AG04449 (cell line): ENCODE measurements around the gene RUVBL1.

ENCODE experiments used
- CTCF ChIA-PET: fragments of 350-600 bp; formaldehyde crosslinking; extraction: SDS; loops from one replicate; lab custom pipeline; 2021; ENCODE audit warnings: antibody characterized with exemption; lab: Yijun Ruan, JAX
- POLR2A ChIA-PET: fragments of 400-600, 350-600 bp; formaldehyde crosslinking; extraction: SDS; loops from one replicate; lab custom pipeline; 2020; ENCODE audit warnings: antibody characterized with exemption, inconsistent platforms; lab: Yijun Ruan, JAX
- DNase-seq: peaks from one replicate; pipeline ENCODE4 v3.0.0-alpha.2; 2010; ENCODE audit warnings: low read depth, low spot score
- H3K4me3 ChIP-seq: 2 replicates; pipeline ENCODE4 v1.5.1; 2011; ENCODE audit warnings: low read depth, mild to moderate bottlenecking, control low read depth, low read length
- CTCF ChIP-seq: IDR thresholded peaks from one replicate; pipeline ENCODE4 v1.5.1; 2011; ENCODE audit warnings: mild to moderate bottlenecking, moderate library complexity, low read length, control low read depth, inconsistent platforms; ENCODE audit not compliant: insufficient read depth; ENCODE audit errors: missing control alignments

RUVBL1 gene

GRCh38 chr3:128153156-128154041 lies 29.8 kb upstream of the RUVBL1 start, which contains the start of gene EEFSEC:
Gene EEFSEC, plus strand, starts transcription at chr3:128153481. Its CDS starts 27 bp downstream, at chr3:128153508.
- no peak for DNase-seq
- CTCF ChIA-PET, result interaction anchor here (0.6 to 2.2 kb wide), 7 partner anchors 10 to 455 kb away, joined by 3 to 8 read pairs (median 4); no protein-coding TSS in a partner anchor

GRCh38 chr3:128152419-128153155 lies 29.0 kb upstream of the RUVBL1 start:
- TF ChIP-seq CTCF, result no peak
- peak overlapping the region; percentile 73 for H3K4me3 ChIP-seq
- ChIA-PET POLR2A (interaction anchor here (1.5 kb wide), 1 partner anchor 29 kb away, joined by 4 read pairs; the partner anchor contains the start of gene RUVBL1), CTCF (interaction anchor here (0.6 to 1.3 kb wide), 3 partner anchors 8 to 456 kb away, joined by 3 to 5 read pairs (median 4); no protein-coding TSS in a partner anchor)
- DNase-seq, result no peak

More at GRCh38 chr3:128153156-128154041, 29.8 kb upstream of the RUVBL1 start, which contains the start of gene EEFSEC:
- POLR2A ChIA-PET, result interaction anchor here (0.6 to 1.5 kb wide), 2 partner anchors 30 to 1741 kb away, joined by 3 to 4 read pairs; partner anchors contain the start of gene RUVBL1
- peak within 1 kb of the TSS; percentile 73 for H3K4me3 ChIP-seq
- TF ChIP-seq CTCF, result no peak

GRCh38 chr3:128151758-128152274 lies 28.2 kb upstream of the RUVBL1 start:
- CTCF ChIA-PET, result interaction anchor here (0.7 to 1.3 kb wide), 2 partner anchors 8 to 457 kb away, joined by 3 to 5 read pairs; no protein-coding TSS in a partner anchor
- no peak for DNase-seq
- TF ChIP-seq CTCF, result no peak
- POLR2A ChIA-PET, result no interaction called here
- no peak overlapping the region for H3K4me3 ChIP-seq

GRCh38 chr3:128149650-128150049 lies 26.0 kb upstream of the RUVBL1 start:
- H3K4me3 ChIP-seq, result no peak overlapping the region
- DNase-seq, result no peak
- no peak for TF ChIP-seq CTCF
- ChIA-PET POLR2A (no interaction called here), CTCF (no interaction called here)

- no peak for DNase-seq
- no peak for TF ChIP-seq CTCF
- ChIA-PET CTCF (interaction anchor here (1.5 kb wide), 1 partner anchor 12 kb away, joined by 7 read pairs; no protein-coding TSS in a partner anchor), POLR2A (no interaction called here)
- no peak overlapping the region for H3K4me3 ChIP-seq
Observed at GRCh38 chr3:128146201-128146600, 22.6 kb upstream of the RUVBL1 start.
